HG03558 (cell line): ENCODE measurements around the gene GMIP.
"Not testable (repeated sequence)": the region's sequence is repeated elsewhere in the genome, so short reads cannot be mapped to it uniquely, and the experiment has no call there.

Experiments
- ATAC-seq: cut with Tn5 transposase; IDR thresholded peaks from one replicate; pipeline ENCODE4 v1.9.1; 2021; ENCODE audit warnings: moderate number of reproducible peaks; ENCODE audit not compliant: unreplicated experiment; ENCODE audit errors: extremely low read depth

Gene GMIP, protein sequence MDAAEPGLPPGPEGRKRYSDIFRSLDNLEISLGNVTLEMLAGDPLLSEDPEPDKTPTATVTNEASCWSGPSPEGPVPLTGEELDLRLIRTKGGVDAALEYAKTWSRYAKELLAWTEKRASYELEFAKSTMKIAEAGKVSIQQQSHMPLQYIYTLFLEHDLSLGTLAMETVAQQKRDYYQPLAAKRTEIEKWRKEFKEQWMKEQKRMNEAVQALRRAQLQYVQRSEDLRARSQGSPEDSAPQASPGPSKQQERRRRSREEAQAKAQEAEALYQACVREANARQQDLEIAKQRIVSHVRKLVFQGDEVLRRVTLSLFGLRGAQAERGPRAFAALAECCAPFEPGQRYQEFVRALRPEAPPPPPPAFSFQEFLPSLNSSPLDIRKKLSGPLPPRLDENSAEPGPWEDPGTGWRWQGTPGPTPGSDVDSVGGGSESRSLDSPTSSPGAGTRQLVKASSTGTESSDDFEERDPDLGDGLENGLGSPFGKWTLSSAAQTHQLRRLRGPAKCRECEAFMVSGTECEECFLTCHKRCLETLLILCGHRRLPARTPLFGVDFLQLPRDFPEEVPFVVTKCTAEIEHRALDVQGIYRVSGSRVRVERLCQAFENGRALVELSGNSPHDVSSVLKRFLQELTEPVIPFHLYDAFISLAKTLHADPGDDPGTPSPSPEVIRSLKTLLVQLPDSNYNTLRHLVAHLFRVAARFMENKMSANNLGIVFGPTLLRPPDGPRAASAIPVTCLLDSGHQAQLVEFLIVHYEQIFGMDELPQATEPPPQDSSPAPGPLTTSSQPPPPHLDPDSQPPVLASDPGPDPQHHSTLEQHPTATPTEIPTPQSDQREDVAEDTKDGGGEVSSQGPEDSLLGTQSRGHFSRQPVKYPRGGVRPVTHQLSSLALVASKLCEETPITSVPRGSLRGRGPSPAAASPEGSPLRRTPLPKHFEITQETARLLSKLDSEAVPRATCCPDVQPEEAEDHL

DNA sequence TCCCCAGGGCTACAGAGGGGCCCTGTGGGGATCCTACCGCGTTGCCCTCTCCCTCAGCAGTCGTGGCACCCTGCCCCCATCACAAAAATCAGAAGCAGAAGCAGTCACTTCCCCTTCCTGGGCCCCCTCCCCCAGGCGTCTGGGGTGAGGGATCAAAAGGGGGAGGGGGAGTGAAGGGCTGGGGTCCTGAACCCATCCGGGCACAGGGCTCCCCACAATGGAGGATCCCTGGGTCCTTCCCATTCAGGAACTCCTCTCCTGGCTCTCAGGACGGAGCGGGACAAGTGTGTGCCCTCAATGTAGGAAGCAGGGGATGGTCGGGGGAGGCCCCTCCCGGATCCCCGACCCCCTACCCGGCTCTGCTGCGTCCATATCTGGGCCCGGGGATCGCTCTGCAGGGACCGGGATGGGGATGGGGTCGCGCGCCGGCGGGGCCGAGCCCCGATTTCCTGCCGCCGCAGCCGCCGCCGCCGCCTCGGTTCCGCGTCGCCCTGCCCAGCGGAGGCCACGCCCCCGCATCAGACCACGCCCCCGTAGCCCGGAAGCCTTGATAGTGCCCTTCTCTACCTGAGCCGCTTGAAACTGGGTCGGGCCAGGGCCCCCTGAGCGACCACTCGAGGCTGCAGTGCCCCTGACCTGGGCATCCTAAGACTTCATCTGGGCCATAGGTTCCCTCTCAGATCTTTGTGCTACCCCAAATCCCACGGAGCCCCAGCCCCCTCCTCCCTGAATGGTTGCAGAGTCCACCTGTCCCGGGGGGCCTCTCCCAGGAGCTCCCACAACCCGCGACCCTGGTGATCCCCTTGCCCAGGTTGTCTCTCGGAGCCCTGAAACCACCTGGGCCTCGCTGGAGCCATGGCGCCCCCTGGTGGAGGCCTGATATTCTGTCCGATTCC lies at the start of gene GMIP:
Gene GMIP, minus strand, starts transcription at position 500 of the 896 bp plus-strand sequence. Its CDS starts 128 bp downstream, at position 372.
- ATAC-seq: no peak

DNA sequence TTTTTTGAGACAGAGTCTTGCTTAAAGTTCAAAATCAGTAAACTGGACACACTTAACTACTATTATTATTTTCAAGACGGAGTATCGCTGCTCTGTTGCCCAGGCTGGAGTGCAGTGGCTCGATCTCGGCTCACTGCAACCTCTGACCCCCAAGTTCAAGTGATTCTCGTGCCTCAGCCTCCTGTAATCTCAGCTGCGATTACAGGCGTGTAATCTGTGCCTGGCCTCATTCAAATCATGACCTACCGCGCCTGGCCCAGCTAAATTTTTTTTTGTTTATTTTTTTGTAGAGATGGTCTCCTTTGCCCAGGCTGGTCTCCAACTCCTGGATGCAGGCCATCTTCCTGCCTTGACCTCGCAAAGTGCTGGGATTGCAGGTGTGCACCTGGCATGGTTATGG lies 48.2 kb upstream of the GMIP start:
- ATAC-seq: no peak

DNA sequence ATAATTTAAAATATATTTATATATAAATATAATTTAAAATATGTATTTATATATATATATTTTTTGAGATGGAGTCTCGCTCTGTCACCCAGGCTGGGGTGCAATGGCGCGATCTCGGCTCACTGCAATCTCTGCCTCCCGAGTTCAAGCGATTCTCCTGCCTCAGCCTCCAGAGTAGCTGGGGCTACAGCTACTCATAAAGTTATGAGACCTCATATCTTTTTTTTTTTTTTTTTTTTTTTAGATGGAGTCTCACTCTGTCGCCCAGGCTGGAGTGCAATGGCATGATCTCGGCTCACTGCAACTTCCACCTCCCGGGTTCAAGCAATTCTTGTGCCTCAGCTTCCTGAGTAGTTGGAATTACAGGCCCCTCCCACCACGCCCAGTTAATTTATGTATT lies 45.6 kb upstream of the GMIP start:
- ATAC-seq: not testable (repeated sequence)

DNA sequence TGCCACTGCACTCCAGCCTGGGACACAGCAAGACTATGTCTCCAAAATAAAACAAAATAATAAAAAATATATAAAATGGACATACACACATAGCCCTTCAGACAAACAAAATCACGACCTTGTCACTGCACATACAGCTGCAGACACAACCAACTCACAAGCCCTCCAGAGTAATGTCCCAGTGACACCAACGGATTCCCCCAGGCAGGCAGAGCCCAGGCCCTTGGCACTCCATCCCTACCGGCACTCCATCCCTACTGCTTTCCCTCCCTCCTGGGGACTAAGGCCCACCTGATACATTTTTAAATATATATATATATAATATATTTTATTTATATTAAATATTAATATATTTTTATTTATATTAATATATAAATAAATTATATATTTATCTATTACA lies 43.6 kb upstream of the GMIP start:
- no peak for ATAC-seq

DNA sequence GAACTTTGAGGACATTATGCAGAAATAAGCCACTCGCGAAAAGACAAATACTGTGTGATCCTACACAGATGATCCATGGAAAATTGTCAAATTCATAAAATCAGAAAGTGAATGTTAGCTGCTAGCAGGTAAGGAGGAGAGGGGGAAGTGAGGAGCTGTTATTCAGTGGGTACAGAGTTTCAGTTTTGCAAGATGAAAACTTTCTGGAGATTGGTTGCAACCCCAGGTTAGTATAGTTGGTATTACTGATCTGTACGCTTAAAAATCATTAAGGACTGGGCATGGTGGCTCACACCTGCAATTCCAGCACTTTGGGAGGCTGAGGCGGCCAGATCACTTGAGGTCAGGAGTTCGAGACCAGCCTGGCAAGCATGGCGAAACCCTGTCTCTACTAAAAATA lies 43.1 kb upstream of the GMIP start:
- no peak for ATAC-seq

DNA sequence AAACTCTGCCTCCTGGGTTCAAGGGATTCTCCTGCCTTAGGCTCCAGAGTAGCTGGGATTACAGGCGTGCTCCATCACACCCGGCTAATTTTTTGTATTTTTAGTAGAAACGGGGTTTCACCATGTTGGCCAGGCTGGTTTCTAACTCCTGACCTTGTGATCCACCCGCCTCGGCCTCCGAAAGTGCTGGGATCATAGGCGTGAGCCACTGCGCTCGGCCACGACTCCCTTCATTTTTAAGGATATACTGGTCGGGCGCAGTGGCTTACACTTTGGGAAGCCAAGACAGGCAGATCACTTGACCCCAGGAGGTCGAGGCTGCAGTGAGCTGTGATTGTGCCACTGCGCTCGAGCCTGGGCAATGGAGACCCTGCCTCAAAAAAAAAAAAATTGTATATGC lies 42.7 kb upstream of the GMIP start:
- not testable (repeated sequence) for ATAC-seq

DNA sequence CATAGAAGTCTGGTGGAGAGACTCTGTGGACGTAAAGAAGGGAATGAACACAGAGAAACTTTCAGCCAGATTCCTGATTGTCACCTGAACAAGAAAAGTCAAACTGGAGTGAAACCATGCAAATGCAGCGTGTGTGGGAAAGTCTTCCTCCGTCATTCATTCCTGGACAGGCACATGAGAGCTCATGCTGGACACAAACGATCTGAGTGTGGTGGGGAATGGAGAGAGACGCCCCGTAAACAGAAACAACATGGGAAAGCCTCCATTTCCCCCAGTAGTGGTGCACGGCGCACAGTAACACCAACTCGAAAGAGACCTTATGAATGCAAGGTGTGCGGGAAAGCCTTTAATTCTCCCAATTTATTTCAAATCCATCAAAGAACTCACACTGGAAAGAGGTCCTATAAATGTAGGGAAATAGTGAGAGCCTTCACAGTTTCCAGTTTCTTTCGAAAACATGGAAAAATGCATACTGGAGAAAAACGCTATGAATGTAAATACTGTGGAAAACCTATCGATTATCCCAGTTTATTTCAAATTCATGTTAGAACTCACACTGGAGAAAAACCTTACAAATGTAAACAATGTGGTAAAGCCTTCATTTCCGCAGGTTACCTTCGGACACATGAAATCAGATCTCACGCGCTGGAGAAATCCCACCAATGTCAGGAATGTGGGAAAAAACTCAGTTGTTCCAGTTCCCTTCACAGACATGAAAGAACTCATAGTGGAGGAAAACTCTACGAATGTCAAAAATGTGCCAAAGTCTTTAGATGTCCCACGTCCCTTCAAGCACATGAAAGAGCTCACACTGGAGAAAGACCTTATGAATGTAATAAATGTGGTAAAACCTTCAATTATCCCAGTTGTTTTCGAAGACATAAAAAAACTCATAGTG lies 36.0 kb upstream of the GMIP start:
- no peak for ATAC-seq

DNA sequence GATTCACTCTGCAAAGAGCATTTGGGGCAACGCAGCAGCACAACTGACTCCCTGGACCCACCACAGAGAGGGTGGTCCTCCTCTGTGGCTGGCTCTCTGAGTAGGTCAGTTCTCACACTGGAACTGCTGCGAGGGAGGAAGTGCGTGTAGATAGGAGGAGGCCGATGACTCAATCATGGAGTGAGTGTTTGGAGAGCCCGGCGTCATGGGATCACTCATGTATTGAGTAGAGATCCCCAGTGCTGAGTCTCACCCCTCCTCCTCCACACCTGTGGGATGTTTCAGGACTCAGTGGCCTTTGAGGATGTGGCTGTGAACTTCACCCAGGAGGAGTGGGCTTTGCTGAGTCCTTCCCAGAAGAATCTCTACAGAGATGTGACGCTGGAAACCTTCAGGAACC lies 34.1 kb upstream of the GMIP start:
- no peak for ATAC-seq

DNA sequence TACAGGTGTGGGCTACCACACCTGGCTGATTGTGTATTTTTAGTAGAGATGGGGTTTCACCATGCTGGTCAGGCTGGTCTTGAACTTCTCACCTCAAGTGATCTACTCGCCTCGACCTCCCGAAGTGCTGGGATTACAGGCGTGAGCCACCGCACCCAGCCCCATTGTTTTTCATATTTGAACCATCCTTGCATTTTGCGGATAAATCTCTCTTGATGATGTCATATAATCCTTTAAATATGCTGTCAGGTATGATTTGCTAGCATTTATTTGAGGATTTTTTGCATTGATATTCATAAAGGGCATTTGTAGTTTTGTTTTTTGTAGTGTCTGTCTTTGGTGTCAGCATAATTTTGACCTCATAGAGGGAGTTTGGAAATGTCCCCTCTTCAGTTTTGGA lies 30.9 kb upstream of the GMIP start:
- ATAC-seq: no peak

DNA sequence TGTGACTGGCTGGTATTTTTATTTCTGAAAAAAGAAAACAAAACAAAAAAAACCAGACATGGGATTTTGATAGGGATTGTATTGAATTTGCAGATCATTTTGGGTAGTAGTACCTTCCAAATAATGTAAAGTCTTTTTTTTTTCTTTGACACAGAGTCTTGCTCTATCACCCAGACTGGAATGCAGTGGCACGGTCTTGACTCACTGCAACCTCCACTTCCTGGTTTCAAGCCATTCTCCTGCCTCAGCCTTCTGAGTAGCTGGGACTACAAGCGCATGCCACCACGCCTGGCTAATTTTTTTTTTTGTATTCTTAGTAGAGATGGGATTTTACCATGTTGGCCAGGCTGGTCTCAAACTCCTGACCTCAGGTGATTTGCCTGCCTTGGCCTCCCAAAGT lies 29.4 kb upstream of the GMIP start:
- no peak for ATAC-seq

DNA sequence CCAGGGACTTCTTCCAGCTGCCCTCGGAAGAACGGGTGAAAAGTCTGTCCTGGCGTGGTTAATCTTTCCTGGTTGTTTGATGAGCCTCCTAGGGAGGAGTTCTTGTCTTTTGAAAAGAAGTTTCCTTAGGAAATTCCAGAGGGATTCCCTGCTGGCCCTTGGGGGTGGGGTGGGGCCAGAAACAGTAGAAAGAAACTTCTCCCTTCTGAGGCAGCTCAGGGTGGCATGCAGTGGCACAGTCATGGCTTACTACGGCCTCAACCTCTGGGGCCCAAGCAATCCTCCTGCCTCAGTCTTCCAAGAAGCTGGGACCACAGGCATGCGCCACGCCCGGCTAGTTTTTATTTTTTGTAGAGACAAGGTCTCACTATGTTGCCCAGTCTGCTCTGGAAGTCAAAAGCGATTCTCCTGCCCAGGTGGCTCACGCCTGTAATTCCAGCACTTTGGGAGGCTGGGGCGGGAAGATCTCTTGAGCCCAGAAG lies 26.7 kb upstream of the GMIP start:
- no peak for ATAC-seq

DNA sequence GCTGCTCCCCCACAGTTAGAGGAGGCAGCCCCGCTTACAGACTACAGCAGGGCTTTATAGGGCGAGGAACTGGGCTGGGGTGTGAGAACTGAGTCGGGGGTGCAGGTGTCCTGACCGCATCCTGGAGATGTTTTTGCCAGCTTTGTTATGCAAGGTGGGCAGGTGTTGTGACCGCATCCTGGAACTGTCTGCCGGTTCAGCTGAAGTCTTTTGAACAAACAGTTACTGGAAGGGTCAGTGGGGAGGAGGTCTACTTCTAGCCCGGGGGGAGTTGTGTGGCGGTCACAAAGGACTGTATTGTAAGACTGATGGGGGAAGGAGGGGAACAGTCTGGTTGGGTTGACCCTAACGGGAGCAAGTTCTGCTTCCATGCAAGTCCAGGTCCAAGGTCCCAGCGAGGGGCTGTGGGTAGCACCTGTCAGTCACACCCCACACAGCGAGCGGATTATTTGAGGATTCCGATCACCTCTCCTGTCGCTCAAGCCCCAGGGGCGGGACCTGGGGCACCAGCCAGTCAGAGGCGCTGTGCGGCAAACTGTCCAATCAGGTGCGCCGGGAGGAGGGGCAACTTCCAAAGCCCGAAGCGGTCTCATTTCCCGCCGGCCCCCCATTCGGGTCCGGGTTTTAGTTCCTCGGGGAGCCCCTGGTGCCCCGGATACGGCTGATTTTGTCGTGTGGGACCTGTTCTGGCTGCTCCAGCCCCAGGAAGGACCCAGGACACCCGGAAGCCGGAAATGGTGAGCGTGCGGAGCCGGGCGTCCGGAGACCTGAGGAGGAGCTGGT lies 25.0 kb upstream of the GMIP start, which contains the start of gene ZNF101:
Gene ZNF101, plus strand, starts transcription at position 610 of the 783 bp plus-strand sequence. Its CDS starts 125 bp downstream, at position 735.
- peak; percentile 46 for ATAC-seq

DNA sequence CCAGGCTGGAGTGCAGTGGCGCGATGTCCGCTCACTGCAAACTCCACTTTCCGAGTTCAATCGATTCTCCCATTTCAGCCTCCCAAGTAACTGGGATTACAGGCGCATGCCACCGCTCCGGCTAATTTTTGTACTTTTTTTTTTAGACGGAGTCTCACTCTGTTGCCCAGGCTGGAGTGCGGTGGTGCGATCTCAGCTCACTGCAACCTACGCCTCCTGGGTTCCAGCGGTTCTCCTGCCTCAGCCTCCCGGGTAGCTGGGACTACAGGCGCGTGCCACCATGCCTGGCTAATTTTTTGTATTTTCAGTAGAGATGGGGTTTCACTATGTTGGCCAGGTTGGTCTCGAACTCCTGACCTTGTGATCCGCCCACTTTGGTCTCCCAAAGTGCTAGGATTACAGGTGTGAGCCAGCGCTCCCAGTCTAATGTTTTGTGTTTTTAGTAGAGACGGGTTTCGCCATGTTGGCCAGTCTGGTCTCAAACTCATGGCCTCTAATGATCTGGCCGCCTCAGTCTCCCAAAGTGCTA lies 22.0 kb upstream of the GMIP start:
- ATAC-seq: not testable (repeated sequence)

DNA sequence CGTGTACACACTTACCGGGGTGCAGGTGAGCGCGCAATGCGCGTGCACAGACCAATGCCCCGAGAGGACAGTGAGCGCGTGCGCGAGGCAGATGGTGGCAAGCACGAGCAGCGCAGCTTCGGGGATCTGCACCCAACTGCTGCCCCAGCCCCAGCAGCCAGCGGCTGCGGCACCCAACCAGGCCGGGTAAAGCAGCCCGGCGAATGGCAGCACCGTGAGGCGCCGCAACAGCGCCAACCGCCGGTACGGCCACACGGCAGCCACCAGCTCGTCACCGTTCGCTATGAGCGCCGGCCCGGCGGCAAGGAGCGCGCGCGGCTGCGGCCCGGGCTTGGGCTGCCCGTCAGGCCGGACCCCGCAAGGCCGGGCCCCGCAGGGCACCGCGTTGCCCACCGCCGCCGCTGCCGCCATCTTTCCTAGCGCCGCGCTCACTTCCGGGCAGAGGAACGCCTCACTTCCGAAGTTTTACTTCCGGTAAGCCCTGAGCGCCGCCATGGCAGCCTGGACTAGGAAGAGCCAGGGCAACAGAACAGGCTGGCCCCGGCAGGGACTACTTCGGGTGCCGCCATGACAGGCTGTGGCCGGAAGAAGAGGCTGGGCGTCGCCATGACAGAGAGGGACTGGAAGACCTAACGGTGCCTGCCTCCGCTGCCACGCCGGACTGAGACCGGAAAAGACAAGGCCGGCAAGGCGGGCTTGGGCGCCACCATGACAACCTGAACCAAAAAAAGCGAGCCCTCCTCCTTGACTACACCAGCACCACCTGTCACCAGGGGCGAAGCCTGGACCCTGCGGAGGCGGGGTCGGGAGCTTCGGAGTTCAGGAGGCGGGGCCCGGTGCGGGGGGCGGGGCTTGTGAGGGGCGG lies 20.0 kb upstream of the GMIP start, which contains the start of gene ATP13A1:
Gene ATP13A1, minus strand, starts transcription at position 421 of the 865 bp plus-strand sequence. Its CDS starts 10 bp downstream, at position 411.
- ATAC-seq: peak; percentile 44

DNA sequence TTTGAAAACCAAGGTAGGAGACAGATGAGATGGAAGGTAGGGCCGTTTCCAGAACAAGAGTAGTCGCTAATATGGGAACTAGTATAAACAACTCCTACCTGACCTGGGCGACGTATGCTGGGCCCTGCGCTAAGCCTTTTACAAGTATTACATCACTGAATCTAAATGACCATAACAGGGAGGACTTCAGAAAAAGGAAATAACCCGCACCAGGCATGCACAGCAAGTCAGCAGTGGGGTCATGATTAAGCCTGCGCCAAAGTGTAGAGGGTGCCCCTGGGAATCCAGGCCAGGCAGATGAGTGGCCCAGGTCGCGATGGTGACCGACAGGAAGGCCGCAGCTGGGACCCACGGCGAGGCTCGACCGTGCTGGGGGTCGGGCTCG lies 19.4 kb upstream of the GMIP start:
- ATAC-seq: no peak

DNA sequence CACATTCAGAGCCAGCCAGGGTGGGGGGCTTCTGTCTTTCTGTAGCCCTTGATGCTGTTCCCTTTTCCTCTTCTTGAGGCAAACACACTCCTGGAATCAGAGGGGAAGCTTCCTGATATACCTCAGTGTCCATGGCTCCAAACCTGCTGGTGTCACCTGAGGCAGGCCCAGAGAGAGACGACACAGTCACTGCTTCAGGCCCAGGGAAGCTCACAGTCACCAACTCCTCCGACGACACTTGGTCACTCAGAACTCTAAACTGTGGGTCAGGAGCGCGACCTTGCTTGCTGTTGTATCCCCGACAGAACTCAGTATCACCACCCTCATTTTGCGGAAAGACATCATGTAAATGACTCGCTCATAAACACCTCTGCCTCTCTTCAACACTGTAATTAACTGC lies 18.9 kb upstream of the GMIP start:
- ATAC-seq: no peak
